Stimulated activated naive B cell treated with anti-CD40 and anti-IgM and Interleukin-4, amounts not matched to agents 10 μg/mL and 1 μg/mL and 100 μg/mL, for 72 hours (primary cell): ENCODE measurements around the gene CYP17A1.
A peak's percentile ranks its signal among the peaks of the same experiment; 100 is the strongest.

Source experiments
- ATAC-seq, 2 donors: fragments of 150-1000 bp; cut with Tn5 transposase; replicated peaks; 2 replicates each; pipeline ENCODE4 v1.10.0; 2021; ENCODE audit warnings: moderate library complexity in 1 of 2
- DNase-seq: peaks from one replicate; pipeline ENCODE4 v3.0.0; 2021
- H3K27ac Mint-ChIP-seq: one replicate; pipeline ENCODE4 v1.8.0; 2022; ENCODE audit warnings: mild to moderate bottlenecking, mixed read lengths
- H3K27me3 Mint-ChIP-seq, 2 donors: one replicate each; pipeline ENCODE4 v1.8.0; 2022; ENCODE audit warnings: mixed read lengths in 2 of 2
- H3K36me3 Mint-ChIP-seq, 2 donors: one replicate each; pipeline ENCODE4 v1.8.0; 2022; ENCODE audit warnings: mixed read lengths in 2 of 2, mild to moderate bottlenecking in 1 of 2
- H3K4me1 Mint-ChIP-seq, 2 donors: one replicate each; pipeline ENCODE4 v1.8.0; 2022; ENCODE audit warnings: mixed read lengths in 2 of 2, mild to moderate bottlenecking in 1 of 2
- H3K4me3 Mint-ChIP-seq, 2 donors: one replicate each; pipeline ENCODE4 v1.8.0; 2022; ENCODE audit warnings: mild to moderate bottlenecking in 2 of 2, mixed read lengths in 2 of 2, moderate library complexity in 1 of 2
- H3K9me3 Mint-ChIP-seq, 2 donors: one replicate each; pipeline ENCODE4 v1.8.0; 2022; ENCODE audit warnings: mixed read lengths in 2 of 2, mild to moderate bottlenecking in 1 of 2

CYP17A1 gene

GRCh38 chr10:102782673-102783551, 54.3 kb downstream of the CYP17A1 start:
- Mint-ChIP-seq H3K4me1 (peaks cover 29 to 57% of the 10 kb centered on the region in 2 donors), H3K9me3 (no peaks in the 10 kb centered on the region), H3K27ac (no peak overlapping the region), H3K36me3 (peaks cover 17 to 43% of the 10 kb centered on the region in 2 donors), H3K27me3 (no peaks in the 10 kb centered on the region), H3K4me3 (no peak overlapping the region)
- DNase-seq (no peak), ATAC-seq (no peak)

- Mint-ChIP-seq H3K36me3 (peaks cover 20 to 40% of the 10 kb centered on the region in 2 donors), H3K27me3 (no peaks in the 10 kb centered on the region), H3K9me3 (no peaks in the 10 kb centered on the region), H3K4me3 (no peak overlapping the region), H3K27ac (no peak overlapping the region), H3K4me1 (peaks cover 27 to 52% of the 10 kb centered on the region in 2 donors)
- ATAC-seq (no peak), DNase-seq (no peak)
Measured at GRCh38 chr10:102781921-102782557, 55.2 kb downstream of the CYP17A1 start.

DNA sequence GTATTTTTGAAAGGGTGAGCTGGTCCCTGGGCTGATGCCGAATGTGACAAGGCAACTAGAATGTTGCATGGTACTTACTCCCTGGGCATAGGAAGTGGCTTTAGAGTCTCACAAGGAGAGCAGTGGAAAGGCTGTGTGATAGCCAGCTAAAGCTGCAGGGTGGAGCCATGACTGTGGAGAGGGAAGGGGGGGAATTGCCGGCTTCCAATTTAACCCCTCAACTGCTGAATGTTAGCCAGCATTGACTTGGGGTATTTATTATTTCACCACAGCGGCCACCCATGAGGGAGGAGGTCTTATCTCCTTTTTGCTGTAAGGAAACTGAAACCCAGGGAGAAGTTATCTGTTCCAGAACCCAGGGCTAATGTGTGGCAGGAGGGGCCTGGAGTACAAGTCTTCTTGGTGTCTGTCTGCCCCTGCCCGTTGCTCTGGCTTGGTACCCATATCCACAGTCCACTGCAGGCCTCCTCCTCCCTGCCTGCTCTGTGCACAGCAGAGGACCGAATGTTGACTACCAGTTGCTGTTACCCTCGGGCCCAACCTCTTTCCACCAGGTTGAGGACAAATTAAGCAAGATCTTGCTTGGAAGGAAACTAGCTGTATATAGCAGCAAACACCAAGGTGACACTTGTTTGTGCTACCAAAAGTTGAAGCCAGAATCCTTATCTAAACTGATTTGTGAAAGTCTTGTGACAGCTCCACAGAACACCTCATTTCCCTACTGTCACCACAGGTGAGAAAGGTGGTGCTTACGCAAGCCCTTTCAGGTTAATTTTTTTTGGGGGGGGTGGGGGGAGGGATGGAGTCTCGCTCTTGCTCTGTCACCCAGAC, 55.9 kb downstream of the CYP17A1 start:
- Mint-ChIP-seq H3K27me3 (no peaks in the 10 kb centered on the region), H3K27ac (peak overlapping the region; percentile 37), H3K36me3 (peaks cover 20 to 40% of the 10 kb centered on the region in 2 donors), H3K4me1 (peaks cover 26 to 52% of the 10 kb centered on the region in 2 donors), H3K4me3 (no peak overlapping the region), H3K9me3 (no peaks in the 10 kb centered on the region)
- ATAC-seq (no peak), DNase-seq (no peak)
